Breast epithelium (tissue), 4 donors: ENCODE measurements around the gene AASS. TPM values are rescaled to one million over a fixed set of nuclear protein-coding genes. Genes with fewer than 3 reads are reported as not detected.

Source experiments
- DNase-seq, 2 donors: peaks; one replicate each; pipeline ENCODE4 v3.0.0-alpha.2; 2019; ENCODE audit warnings: low spot score in 2 of 2
- H3K27ac ChIP-seq, 2 donors: fragments of 200-600 bp; sonication (generic) in 1 of 2; one replicate each; pipeline ENCODE4 v1.5.1; 2016 to 2019; ENCODE audit warnings: mild to moderate bottlenecking in 1 of 2
- H3K27me3 ChIP-seq, 2 donors: fragments of 200-600 bp; sonication (generic) in 1 of 2; one replicate each; pipeline versions ENCODE4 v1.5.1 to v1.6.0; 2017 to 2019; ENCODE audit warnings: control low read depth in 1 of 2, mild to moderate bottlenecking in 1 of 2
- H3K36me3 ChIP-seq: fragments of 200-600 bp; one replicate; pipeline ENCODE4 v1.5.1; 2019
- H3K4me1 ChIP-seq, 2 donors: fragments of 200-600 bp; sonication (generic); one replicate each; pipeline ENCODE4 v1.5.1; 2016 to 2019; ENCODE audit warnings: control low read depth in 1 of 2
- H3K4me3 ChIP-seq, 3 donors: fragments of 200-600 bp; sonication (generic); 1 replicate in 2 of 3; 2 replicates in 1 of 3; pipeline ENCODE4 v1.5.1; 2016 to 2019; ENCODE audit warnings: mild to moderate bottlenecking in 3 of 3, moderate library complexity in 2 of 3
- H3K9me3 ChIP-seq, 2 donors: fragments of 200-600 bp; sonication (generic) in 1 of 2; one replicate each; pipeline ENCODE4 v1.5.1; 2016 to 2019; ENCODE audit warnings: control low read depth in 1 of 2
- POLR2A ChIP-seq: fragments of 450-650 bp; IDR thresholded peaks from one replicate; pipeline ENCODE4 v1.6.1; 2016; ENCODE audit warnings: antibody characterized with exemption, mild to moderate bottlenecking, moderate library complexity
- POLR2AphosphoS5 ChIP-seq, 3 donors: sonication (generic); formaldehyde crosslinking; IDR thresholded peaks; one replicate each; pipeline ENCODE4 v1.6.1; 2017; ENCODE audit warnings: antibody characterized with exemption in 3 of 3
- intact Hi-C: fragments of 100-400 bp; cut with DNase I; formaldehyde crosslinking; loops from one replicate; pipeline ENCODE4 v1.15.1; 2023; ENCODE audit warnings: low total_unique reads
- total RNA-seq, 3 donors: library from RNA; depleted of rRNA; stranded (reverse); fragments of >200 nt; gene quantifications; one replicate each; pipeline ENCODE4 v1.1.0, GENCODE V29; 2016
- TF ChIP-seq, protein P1 (sequence below), 3 donors: fragments of 450-650 bp; IDR thresholded peaks; one replicate each; pipeline ENCODE4 v1.5.1; 2016 to 2017; ENCODE audit warnings: antibody characterized with exemption in 3 of 3, mild to moderate bottlenecking in 3 of 3, moderate library complexity in 3 of 3

AASS gene
- total RNA-seq, 3 donors from 2014 or later = 50.1 to 81.4 (median 60.6) TPM

GRCh38 chr7:122092964-122093797, 50.9 kb downstream of the AASS start:
- Histone ChIP-seq H3K9me3 (no peaks in the 10 kb centered on the region), H3K27ac (no peak overlapping the region), H3K4me3 (no peak overlapping the region), H3K27me3 (no peaks in the 10 kb centered on the region), H3K36me3 (no peaks in the 10 kb centered on the region), H3K4me1 (no peaks in the 10 kb centered on the region)
- DNase-seq = peak; percentile 38 to 58
- TF ChIP-seq, protein P1, sequence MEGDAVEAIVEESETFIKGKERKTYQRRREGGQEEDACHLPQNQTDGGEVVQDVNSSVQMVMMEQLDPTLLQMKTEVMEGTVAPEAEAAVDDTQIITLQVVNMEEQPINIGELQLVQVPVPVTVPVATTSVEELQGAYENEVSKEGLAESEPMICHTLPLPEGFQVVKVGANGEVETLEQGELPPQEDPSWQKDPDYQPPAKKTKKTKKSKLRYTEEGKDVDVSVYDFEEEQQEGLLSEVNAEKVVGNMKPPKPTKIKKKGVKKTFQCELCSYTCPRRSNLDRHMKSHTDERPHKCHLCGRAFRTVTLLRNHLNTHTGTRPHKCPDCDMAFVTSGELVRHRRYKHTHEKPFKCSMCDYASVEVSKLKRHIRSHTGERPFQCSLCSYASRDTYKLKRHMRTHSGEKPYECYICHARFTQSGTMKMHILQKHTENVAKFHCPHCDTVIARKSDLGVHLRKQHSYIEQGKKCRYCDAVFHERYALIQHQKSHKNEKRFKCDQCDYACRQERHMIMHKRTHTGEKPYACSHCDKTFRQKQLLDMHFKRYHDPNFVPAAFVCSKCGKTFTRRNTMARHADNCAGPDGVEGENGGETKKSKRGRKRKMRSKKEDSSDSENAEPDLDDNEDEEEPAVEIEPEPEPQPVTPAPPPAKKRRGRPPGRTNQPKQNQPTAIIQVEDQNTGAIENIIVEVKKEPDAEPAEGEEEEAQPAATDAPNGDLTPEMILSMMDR (IDR thresholded peaks at IDR 0.05) = peak; percentile 19 to 57 (median 43)
- TF ChIP-seq POLR2A = no peak
- intact Hi-C loops = no loop called here

GRCh38 chr7:122082670-122083069, 61.4 kb downstream of the AASS start:
- Histone ChIP-seq H3K27me3 (no peaks in the 10 kb centered on the region), H3K4me3 (no peak overlapping the region), H3K4me1 (no peaks in the 10 kb centered on the region), H3K36me3 (peaks cover 14% of the 10 kb centered on the region), H3K9me3 (no peaks in the 10 kb centered on the region), H3K27ac (no peak overlapping the region)
- DNase-seq = no peak
- intact Hi-C loops = no loop called here
- TF ChIP-seq, protein P1 (IDR thresholded peaks at IDR 0.05) = no peak
- TF ChIP-seq POLR2AphosphoS5 (IDR thresholded peaks at IDR 0.05) = no peak
- no peak for TF ChIP-seq POLR2A

DNA sequence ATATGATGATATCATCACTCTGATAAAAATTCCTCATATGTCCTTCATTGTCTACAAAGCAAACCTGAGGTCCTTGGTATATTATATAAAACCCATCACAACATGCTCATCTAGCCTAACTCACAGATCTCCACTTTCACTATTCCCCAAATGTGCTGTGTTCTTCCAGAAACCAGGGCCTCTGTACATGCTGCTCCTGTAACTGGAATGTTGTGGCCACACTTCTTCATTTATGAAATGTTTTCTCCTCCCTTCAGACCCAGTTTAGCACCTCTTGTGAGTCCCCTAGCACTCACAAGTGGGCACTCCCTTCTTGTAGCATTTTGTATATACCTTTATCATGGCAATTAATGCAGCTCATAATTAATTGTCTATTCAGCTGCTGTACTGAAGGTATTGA, 61.9 kb downstream of the AASS start:
- Histone ChIP-seq H3K4me3 (no peak overlapping the region), H3K27me3 (no peaks in the 10 kb centered on the region), H3K36me3 (peaks cover 14% of the 10 kb centered on the region), H3K4me1 (no peaks in the 10 kb centered on the region), H3K27ac (no peak overlapping the region), H3K9me3 (no peaks in the 10 kb centered on the region)
- no peak for DNase-seq
- intact Hi-C loops = no loop called here
- TF ChIP-seq POLR2AphosphoS5 (IDR thresholded peaks at IDR 0.05) (no peak), POLR2A (no peak)
- TF ChIP-seq, protein P1 (IDR thresholded peaks at IDR 0.05) = no peak

DNA sequence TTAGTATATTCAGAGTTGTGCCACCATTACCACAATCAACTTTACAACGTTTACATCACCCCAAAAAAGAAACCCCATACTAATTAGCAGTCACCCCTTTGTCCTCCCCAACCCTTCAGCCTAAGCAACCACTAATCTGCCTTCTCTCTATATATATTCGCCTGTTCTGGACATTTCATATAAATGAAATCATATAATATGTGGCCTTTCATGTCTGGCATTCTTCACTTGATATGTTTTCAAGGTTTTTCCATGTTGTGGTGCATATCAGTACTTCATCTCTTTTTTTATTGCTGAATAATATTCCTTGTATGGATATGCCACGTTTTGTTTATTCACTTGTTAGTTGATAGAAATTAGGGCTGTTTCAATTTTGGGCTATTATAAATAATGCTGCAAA, 70.4 kb downstream of the AASS start:
- intact Hi-C loops = no loop called here
- TF ChIP-seq, protein P1 (IDR thresholded peaks at IDR 0.05) = no peak
- TF ChIP-seq POLR2A = no peak
- TF ChIP-seq POLR2AphosphoS5 (IDR thresholded peaks at IDR 0.05) = no peak
- no peaks in the 10 kb centered on the region for H3K9me3 ChIP-seq
- H3K36me3 ChIP-seq = peaks cover 7% of the 10 kb centered on the region
- H3K27ac ChIP-seq = no peak overlapping the region
- H3K27me3 ChIP-seq = no peaks in the 10 kb centered on the region
- no peak for DNase-seq
- H3K4me1 ChIP-seq = no peaks in the 10 kb centered on the region
- no peak overlapping the region for H3K4me3 ChIP-seq

DNA sequence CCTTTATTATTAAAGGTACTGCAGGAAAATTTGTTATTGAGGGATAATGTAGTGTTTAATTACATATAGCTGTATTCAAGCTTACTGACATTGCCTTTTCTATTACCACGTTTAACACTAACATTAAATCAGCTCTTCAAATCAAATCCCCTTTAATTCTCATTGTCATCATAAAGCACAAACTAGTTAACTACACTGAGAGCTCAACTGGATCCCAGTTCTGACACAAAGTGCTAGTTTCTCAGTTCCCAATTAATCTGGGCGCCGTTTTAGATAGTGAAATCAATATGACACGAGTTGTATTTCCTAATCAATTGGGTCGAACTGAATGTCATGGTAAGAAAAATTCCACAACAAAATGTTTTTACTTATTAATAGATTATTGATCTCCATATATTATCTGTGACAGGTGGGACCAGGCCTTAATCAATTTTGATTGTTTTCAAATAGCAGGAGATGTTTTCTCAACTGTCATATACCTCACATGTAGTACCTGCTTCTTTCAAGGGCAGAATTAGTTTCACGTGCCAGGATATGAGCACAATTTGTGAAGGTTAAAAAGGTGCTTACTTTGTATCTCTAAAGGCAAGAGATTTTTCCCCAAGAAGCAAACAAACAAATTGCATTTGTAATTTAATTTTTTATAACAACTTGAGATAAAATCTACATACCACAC, 71.0 kb downstream of the AASS start:
- TF ChIP-seq POLR2AphosphoS5 (IDR thresholded peaks at IDR 0.05) = no peak
- TF ChIP-seq, protein P1 (IDR thresholded peaks at IDR 0.05) = no peak
- no peak for TF ChIP-seq POLR2A
- no peaks in the 10 kb centered on the region for H3K4me1 ChIP-seq
- DNase-seq = no peak
- no peak overlapping the region for H3K4me3 ChIP-seq
- H3K36me3 ChIP-seq = peaks cover 3% of the 10 kb centered on the region
- H3K27ac ChIP-seq = no peak overlapping the region
- intact Hi-C loops = no loop called here
- H3K9me3 ChIP-seq = no peaks in the 10 kb centered on the region
- H3K27me3 ChIP-seq = no peaks in the 10 kb centered on the region
